Testis (tissue), 2 donors: ENCODE measurements around the gene C19orf25.

Experiments used
- POLR2A ChIP-seq: fragments of 450-650 bp; IDR thresholded peaks from one replicate; pipeline ENCODE4 v1.6.1; 2017; ENCODE audit warnings: antibody characterized with exemption, mild to moderate bottlenecking, moderate library complexity
- TF ChIP-seq, protein P1 (sequence below), 3 experiments: fragments of 450-650 bp in 2 of 3; fragments of 200-600 bp in 1 of 3; sonication (generic) in 1 of 3; IDR thresholded peaks; one replicate each; pipeline ENCODE4 v1.5.1; 2016 to 2019; ENCODE audit warnings: antibody characterized with exemption in 3 of 3, mild to moderate bottlenecking in 2 of 3, moderate library complexity in 1 of 3

- TF ChIP-seq, protein P1, sequence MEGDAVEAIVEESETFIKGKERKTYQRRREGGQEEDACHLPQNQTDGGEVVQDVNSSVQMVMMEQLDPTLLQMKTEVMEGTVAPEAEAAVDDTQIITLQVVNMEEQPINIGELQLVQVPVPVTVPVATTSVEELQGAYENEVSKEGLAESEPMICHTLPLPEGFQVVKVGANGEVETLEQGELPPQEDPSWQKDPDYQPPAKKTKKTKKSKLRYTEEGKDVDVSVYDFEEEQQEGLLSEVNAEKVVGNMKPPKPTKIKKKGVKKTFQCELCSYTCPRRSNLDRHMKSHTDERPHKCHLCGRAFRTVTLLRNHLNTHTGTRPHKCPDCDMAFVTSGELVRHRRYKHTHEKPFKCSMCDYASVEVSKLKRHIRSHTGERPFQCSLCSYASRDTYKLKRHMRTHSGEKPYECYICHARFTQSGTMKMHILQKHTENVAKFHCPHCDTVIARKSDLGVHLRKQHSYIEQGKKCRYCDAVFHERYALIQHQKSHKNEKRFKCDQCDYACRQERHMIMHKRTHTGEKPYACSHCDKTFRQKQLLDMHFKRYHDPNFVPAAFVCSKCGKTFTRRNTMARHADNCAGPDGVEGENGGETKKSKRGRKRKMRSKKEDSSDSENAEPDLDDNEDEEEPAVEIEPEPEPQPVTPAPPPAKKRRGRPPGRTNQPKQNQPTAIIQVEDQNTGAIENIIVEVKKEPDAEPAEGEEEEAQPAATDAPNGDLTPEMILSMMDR (IDR thresholded peaks at IDR 0.05): no peak
- TF ChIP-seq POLR2A: no peak
Observed at GRCh38 chr19:1440418-1440801, 38.6 kb downstream of the C19orf25 start.
